Mesothelial cell of epicardium (in vitro differentiated cells): ENCODE data around the gene ID1. TPM values are rescaled to one million over a fixed set of nuclear protein-coding genes. Genes with fewer than 3 reads are reported as not detected.
A peak's percentile ranks its signal among the peaks of the same experiment; 100 is the strongest.

ENCODE experiments used
- DNase-seq, 2 experiments: peaks; one replicate each; pipeline ENCODE4 v3.0.0; 2021; ENCODE audit warnings: low spot score in 2 of 2; ENCODE audit not compliant: unreplicated experiment in 2 of 2
- H3K27ac Mint-ChIP-seq: 2 replicates; pipeline ENCODE4 v1.8.0; 2021; ENCODE audit warnings: mixed read lengths
- H3K27me3 Mint-ChIP-seq: 2 replicates; pipeline ENCODE4 v1.8.0; 2021; ENCODE audit warnings: low read depth, mixed read lengths
- H3K36me3 Mint-ChIP-seq: 2 replicates; pipeline ENCODE4 v1.8.0; 2021; ENCODE audit warnings: mixed read lengths
- H3K4me1 Mint-ChIP-seq: 2 replicates; pipeline ENCODE4 v1.8.0; 2021; ENCODE audit warnings: mixed read lengths
- H3K4me3 Mint-ChIP-seq: 2 replicates; pipeline ENCODE4 v1.8.0; 2021; ENCODE audit warnings: mild to moderate bottlenecking, moderate library complexity, mixed read lengths
- H3K9me3 Mint-ChIP-seq: 2 replicates; pipeline ENCODE4 v1.8.0; 2021; ENCODE audit warnings: mixed read lengths
- CTCF ChIP-seq: fragments of 200-600 bp; sonication (generic); IDR thresholded peaks from one replicate; pipeline ENCODE4 v1.5.0; 2021; ENCODE audit warnings: antibody characterized with exemption; ENCODE audit not compliant: unreplicated experiment
- total RNA-seq: library from RNA; stranded (reverse); gene quantifications from 3 replicates; pipeline ENCODE4 v1.2.1, GENCODE V29; 2021

The ID1 gene
- total RNA-seq, 1 donor from 2014 or later: 374 TPM

- peaks cover 28% of the 10 kb centered on the region for H3K4me1 Mint-ChIP-seq
- H3K27me3 Mint-ChIP-seq: no peaks in the 10 kb centered on the region
- no peak for TF ChIP-seq CTCF
- no peaks in the 10 kb centered on the region for H3K36me3 Mint-ChIP-seq
- DNase-seq: no peak
- no peaks in the 10 kb centered on the region for H3K9me3 Mint-ChIP-seq
- peak overlapping the region; percentile 56 for H3K4me3 Mint-ChIP-seq
- peak overlapping the region; percentile 90 for H3K27ac Mint-ChIP-seq
These were observed 17.3 kb upstream of the ID1 start for GRCh38 chr20:31587545-31588389.

GRCh38 chr20:31590717-31591225 is 14.3 kb upstream of the ID1 start:
- H3K27ac Mint-ChIP-seq: peak overlapping the region; percentile 82
- DNase-seq: no peak
- no peaks in the 10 kb centered on the region for H3K27me3 Mint-ChIP-seq
- no peaks in the 10 kb centered on the region for H3K9me3 Mint-ChIP-seq
- no peak overlapping the region for H3K4me3 Mint-ChIP-seq
- H3K36me3 Mint-ChIP-seq: no peaks in the 10 kb centered on the region
- peaks cover 40% of the 10 kb centered on the region for H3K4me1 Mint-ChIP-seq
- no peak for TF ChIP-seq CTCF

- H3K9me3 Mint-ChIP-seq: no peaks in the 10 kb centered on the region
- H3K4me3 Mint-ChIP-seq: no peak overlapping the region
- no peaks in the 10 kb centered on the region for H3K27me3 Mint-ChIP-seq
- no peaks in the 10 kb centered on the region for H3K36me3 Mint-ChIP-seq
- peak overlapping the region; percentile 94 for H3K27ac Mint-ChIP-seq
- DNase-seq: no peak
- no peak for TF ChIP-seq CTCF
- H3K4me1 Mint-ChIP-seq: peaks cover 34% of the 10 kb centered on the region
These were observed 11.7 kb upstream of the ID1 start for GRCh38 chr20:31593221-31594001.

GRCh38 chr20:31594002-31594557 is 11.0 kb upstream of the ID1 start:
- TF ChIP-seq CTCF: no peak
- peak overlapping the region; percentile 94 for H3K27ac Mint-ChIP-seq
- H3K27me3 Mint-ChIP-seq: no peaks in the 10 kb centered on the region
- no peak overlapping the region for H3K4me3 Mint-ChIP-seq
- no peaks in the 10 kb centered on the region for H3K36me3 Mint-ChIP-seq
- DNase-seq: no peak
- H3K9me3 Mint-ChIP-seq: no peaks in the 10 kb centered on the region
- H3K4me1 Mint-ChIP-seq: peaks cover 28% of the 10 kb centered on the region

- no peak overlapping the region for H3K4me3 Mint-ChIP-seq
- no peak for TF ChIP-seq CTCF
- no peaks in the 10 kb centered on the region for H3K36me3 Mint-ChIP-seq
- H3K27ac Mint-ChIP-seq: peak overlapping the region; percentile 94
- no peaks in the 10 kb centered on the region for H3K27me3 Mint-ChIP-seq
- H3K4me1 Mint-ChIP-seq: peaks cover 25% of the 10 kb centered on the region
- no peak for DNase-seq
- H3K9me3 Mint-ChIP-seq: no peaks in the 10 kb centered on the region
These were observed 10.3 kb upstream of the ID1 start for GRCh38 chr20:31594558-31595379.
